Suppressor macrophage (primary cell): ENCODE results near the gene HHATL.
A peak's percentile ranks its signal among the peaks of the same experiment; 100 is the strongest.

Source experiments
- DNase-seq, 4 experiments: peaks; one replicate each; pipeline ENCODE4 v3.0.0-alpha.2; 2020 to 2022

The HHATL gene

GRCh38 chr3:42733501-42734262 is 31.1 kb upstream of the HHATL start:
- DNase-seq: no peak

- peak in 1 of 4 experiments; percentile 21 for DNase-seq
Measured at GRCh38 chr3:42732829-42733459, 30.3 kb upstream of the HHATL start.

DNA sequence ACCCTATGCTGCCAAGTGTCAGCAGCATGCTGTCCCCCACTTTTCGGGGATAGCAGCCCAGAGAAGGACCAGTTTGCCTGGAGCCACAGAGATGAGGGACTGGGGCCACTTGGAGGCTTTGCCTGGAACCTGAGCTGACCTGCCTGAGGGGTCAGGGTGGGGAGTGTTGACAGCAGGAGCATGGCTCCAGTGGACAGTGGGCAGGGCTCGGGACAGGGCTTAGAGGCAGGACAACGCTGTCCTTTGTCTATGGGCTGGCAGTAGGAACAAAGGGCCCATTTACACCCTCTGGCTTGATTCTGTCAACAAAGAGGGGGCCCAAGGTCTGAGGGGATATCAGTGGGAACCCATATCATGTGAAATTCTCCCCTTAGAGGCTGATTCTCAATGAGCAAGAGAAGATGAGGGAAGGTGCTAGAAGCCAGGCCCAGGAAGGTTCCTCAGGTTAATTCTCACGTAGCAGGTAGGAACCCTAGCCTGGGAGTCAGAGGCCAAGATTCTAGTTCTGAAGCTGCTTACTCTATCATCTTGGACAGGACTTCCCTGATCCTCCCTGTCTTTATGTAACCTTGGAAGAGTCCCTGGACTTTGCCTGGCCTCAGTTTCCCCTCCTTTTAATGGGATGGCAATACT is 29.7 kb upstream of the HHATL start:
- no peak for DNase-seq

DNA sequence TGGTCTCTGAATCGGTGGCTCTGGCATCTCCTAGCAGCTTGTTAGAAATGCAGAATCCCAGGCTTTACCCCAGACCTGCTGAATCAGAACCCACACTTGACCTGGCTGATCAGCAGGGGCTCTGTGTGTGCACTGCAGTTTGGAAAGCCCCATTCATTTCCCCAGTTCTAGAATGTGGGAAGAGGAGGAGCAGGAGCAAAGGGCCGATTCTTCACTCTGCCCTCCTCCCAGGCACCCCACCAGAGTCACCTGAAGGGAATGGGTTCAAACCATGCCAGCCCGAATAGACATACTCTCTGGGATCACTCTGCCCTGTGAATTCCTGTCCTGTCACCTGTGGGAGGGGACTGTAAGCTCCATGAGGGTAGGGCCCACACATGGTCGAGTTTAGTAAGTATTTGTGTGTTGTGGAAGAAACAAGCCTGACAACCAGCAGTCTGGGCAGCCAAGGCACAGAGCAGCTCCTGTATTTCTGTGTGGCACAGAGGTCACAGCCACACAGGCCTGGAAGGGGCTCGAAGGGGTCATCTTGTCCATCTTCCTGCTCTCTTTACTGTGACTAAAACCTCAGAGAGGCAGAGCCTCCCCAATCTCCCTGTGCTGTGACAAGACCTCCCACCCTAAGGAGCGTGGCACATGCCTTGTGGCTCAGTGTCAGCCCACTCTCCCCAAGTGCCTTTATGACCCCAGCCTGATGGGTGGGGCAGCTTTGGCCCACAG is 29.0 kb upstream of the HHATL start:
- no peak for DNase-seq

- DNase-seq: no peak
Measured at GRCh38 chr3:42730706-42731420, 28.3 kb upstream of the HHATL start.

DNA sequence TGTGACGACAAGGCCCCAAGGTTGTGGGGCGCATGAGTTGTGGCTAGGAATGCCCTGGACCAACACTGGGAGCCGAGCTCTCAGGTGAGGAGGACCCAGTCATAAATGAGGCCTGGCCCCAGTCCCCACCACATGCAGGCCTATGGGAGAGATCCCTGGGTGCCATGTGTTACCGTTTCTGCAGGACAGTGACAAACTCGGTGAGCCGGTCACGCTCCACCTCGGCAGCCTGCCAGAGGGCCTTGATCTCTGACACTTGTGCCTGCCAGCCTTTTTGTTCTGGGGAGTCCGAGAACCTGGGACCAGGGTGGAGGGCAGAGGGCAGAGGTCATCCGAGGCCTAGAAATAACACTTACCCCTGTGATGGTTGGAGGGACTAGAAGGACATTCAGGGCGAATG is 27.7 kb upstream of the HHATL start:
- DNase-seq: no peak

GRCh38 chr3:42729404-42730145 is 27.0 kb upstream of the HHATL start:
- no peak for DNase-seq

- no peak for DNase-seq
Measured at GRCh38 chr3:42728668-42729364, 26.2 kb upstream of the HHATL start.

GRCh38 chr3:42728056-42728455 is 25.5 kb upstream of the HHATL start:
- no peak for DNase-seq

- DNase-seq: peak in 1 of 4 experiments; percentile 4
Measured at GRCh38 chr3:42725454-42725853, 22.9 kb upstream of the HHATL start.

DNA sequence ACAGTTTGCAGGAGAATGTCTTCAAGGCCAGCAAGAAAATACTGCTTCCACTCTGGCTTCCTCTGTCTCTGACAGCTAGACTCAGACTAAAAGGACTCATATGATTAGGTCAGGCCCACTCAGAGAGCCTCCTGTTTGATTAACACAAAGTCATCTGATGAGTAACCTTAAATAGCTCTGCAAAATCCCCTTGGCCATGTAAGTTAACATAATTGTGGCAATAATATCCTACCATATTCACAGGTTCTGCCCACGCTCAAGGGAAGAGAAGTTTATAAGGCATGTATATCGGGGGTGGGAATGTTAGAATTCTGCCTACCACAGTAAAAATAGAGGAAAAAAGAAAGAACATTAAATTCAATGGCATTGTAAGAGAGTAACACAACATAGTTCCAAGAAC is 20.6 kb upstream of the HHATL start:
- peak; percentile 58 to 81 (median 68) for DNase-seq

- peak in 1 of 4 experiments; percentile 0 for DNase-seq
Measured at GRCh38 chr3:42722442-42722841, 19.8 kb upstream of the HHATL start.

DNA sequence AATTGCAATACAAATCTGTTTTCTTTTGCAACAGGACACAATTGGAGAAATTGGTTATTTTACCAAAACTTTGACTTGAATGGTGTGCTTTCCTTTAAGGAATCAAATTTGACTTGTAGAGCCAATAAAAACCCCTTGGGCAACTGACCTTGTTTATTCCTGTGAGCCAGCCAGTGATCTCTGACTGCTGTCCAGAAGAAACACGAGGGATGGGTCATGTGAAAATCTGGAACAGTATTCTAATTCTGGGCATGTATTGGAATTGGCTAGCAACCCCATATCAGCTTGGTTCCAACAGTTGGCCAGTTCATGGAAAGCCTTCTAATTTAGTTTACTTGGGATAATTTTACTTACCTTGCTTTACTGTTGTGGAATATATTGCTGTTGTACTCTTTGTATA is 19.1 kb upstream of the HHATL start:
- DNase-seq: peak in 1 of 4 experiments; percentile 1

GRCh38 chr3:42720126-42720525 is 17.5 kb upstream of the HHATL start:
- DNase-seq: peak in 3 of 4 experiments; percentile 1 to 67 (median 64)

DNA sequence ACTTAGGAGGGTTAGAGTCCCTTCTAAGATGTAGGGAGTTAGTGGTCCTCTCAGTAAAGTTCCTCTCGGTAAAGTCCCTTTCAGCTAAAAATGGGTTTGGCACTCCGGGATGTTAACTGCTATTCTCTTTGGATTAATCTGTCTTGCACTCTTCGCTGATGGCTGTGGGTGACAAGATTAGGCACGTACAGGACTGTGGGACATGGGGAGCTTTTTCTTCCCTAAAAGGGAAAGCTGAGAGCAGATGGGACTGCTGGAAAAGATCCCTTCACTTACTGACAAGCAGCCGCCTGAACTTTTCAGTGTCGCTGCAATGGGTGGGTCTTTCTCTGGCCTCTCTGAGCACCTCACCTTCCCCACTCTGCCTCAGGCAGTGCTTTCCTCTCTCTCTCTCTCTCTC is 16.4 kb upstream of the HHATL start:
- no peak for DNase-seq

- no peak for DNase-seq
Measured at GRCh38 chr3:42718338-42718737, 15.7 kb upstream of the HHATL start.

DNA sequence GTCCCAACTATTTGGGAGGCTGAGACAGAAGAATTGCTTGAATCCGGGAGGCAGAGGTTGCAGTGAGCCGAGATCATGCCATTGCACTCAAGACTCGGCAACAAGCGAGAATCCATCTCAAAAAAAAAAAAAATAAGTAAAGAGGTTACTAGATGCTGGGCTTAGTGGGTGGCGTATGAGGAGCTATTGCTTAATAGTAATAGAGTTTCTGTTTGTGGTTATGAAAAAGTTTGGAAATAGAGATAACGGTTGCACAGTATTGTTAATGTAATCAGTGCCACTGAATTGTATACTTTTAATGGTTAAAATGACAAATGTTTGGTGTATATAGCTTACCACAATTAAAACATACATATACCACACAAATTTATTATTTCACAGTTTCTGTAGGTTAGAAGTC is 14.7 kb upstream of the HHATL start:
- peak in 3 of 4 experiments; percentile 10 to 50 (median 49) for DNase-seq

DNA sequence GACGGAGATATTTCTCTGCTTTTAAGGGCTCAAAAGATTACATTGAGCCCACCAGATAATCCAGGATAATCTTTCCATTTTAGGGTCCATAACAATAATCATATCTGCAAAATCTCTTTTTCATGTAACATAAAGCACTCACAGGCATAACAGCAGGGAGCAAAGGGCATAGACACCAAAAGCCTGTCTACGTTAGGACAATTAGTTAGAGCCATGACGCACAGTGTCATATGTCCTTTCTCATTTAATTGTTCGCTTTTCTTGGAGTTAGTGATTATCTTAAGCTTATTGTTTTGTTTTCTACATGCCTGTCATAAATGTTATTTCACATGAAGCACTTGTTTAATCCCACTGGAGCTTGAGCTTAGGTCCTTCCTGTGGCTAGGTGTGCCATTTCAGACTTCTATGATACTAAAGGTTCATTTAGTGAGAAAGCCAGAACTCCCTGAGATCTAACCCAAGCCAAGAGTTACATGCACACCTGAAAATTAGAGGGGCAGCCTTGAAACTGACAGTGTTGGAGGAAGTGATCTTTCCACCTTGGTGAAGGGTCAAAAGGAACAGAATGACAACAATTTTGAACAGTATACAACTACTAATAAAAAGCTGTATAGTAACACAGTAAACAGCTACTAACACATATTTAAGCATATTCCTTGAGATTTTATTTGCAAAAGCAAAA is 11.7 kb upstream of the HHATL start:
- no peak for DNase-seq

DNA sequence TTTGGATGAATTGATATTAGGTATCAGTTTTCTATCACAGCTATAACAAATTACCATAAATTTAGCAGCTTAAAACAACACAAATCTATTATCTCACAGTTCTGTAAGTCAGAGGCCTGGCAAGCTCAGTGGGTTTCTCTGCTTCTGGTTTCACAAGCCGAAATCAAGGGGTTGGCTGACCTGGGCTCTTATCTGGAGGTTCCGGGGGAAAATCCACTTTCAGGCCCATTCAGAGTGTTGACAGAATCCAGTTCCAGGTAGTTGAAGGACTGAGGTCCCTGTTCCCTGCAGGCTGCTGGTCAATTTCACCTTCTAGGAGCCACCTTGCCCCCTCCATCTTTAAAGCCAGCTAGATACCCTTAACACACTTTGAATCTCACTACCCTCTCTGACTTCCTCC is 11.1 kb upstream of the HHATL start:
- no peak for DNase-seq

- peak in 1 of 4 experiments; percentile 10 for DNase-seq
Measured at GRCh38 chr3:42712688-42713372, 10.2 kb upstream of the HHATL start.
